Kidney glomerular epithelial cell (primary cell): ENCODE data around the gene SLU7.

Experiments
- DNase-seq: peaks from one replicate; lab custom pipeline; 2025; lab: John Stamatoyannopoulos, UW

SLU7 gene

DNA sequence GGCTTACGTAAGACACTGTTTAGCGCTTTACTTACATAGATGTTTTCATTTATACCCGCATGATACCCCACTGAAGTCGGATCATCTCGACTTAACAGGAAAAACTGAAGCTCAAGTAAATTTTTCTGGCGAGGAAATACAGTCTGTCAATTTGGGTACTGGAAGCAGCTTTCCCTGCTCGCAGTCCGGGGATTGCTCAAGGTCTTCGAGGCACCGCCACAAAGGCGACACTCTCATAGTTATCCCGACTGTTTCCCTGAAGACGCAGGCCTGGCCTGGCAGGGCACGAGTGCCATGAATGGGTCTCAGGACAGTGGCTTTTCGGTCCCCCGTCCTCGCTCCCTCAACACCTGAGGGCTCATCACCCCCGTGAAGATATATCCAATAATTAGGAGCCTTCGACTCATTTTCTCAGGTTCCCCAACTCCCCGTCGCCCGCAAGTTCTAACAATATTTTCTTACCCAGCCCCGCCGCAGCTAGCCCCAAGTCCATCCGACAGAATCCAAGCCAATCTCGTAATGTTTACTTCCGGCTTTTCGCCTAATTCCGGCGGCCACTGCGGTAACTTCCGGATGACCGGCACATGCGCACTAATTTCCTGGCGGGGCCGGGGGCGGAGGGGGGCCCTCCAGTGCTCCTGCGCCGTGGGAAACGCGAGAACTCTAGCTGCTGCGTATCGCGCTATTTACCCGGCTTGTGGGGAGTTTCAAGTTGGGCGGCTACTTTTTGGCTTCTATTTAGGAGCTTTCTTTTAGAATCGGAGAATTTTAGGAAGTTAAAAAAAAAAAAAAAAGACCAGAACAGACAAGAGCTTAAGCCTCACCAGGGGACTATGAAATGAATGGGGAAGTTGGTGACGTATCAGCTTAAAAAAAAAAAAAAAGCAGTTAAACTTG lies at the start of gene SLU7:
TSS of gene SLU7 (minus strand) at position 521 of the 897 bp plus-strand sequence. CDS start 3,787 bp downstream, outside the sequence.
- DNase-seq = peak; percentile 92

- DNase-seq = no peak
Measured at GRCh38 chr5:160468363-160468975, 49.6 kb upstream of the SLU7 start.

- DNase-seq = peak; percentile 96
Measured at GRCh38 chr5:160467555-160468362, 48.9 kb upstream of the SLU7 start.

DNA sequence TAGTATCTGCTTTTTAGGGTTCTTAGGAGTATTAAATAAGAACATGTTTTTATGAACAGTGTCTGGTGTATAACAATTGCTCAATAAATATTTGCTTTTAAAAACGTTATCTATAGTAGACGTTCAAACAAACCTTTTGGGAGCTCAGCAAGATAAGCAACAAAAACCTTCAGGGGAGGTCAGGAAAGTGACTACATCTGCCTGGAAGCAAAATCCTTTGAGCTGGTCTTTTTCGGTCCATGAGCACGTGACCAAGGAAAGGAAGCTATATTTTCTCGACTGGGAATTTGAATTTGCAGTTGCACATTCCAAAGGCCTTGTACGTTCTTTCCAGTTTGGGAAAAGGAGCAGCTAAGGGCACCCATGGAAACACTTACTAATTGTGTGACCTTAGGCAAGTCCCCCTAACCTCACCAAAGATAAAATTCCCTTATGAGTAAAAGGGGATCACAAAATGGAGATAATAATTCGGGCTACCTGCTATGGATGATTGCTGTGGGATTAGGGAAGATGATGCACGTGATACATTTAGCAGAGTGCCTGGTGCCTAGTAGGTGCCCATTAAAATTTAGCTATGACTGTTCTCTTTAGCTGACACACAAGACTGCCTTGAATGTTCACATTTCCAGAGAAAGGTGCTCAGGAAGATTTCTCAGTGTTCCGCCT lies 48.1 kb upstream of the SLU7 start:
- peak; percentile 71 for DNase-seq

- peak; percentile 13 for DNase-seq
Measured at GRCh38 chr5:160466116-160466515, 47.2 kb upstream of the SLU7 start.

DNA sequence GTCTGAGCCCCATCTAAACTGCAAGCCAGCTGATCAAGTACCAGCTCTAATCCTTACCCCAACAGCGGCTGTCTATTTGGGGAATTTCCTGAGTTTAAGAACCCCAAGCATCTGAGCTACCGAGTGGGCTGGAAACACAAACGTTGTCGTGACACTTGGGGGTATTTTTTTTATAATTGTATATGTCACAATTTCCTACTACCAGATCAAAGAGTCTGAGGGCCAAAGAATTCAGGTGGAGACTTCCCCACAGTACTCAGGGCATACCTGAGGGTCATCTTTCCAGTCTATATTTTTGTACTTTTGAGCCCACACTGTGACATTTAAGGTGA lies 45.6 kb upstream of the SLU7 start:
- DNase-seq = no peak

GRCh38 chr5:160463740-160464465 lies 45.0 kb upstream of the SLU7 start:
- peak; percentile 41 for DNase-seq

DNA sequence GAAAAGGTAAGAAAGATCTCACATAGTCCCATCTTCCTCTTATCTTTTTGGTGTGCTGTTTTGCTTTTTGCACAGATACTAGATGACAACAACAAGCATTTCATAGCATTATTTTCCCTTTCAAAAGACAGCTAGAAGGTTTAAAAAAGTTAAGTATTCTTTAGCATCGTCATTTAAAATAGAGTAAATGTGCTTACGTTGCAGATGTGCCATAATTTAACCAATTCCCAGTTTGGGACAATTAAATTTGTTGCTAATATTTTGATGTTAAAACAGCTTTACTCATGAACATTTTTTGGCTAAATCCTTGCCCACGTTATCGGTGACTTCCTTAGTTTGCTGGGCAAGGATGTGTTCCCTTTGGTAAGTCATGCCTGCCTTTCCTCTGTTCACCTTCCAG lies 44.3 kb upstream of the SLU7 start:
- DNase-seq = no peak

DNA sequence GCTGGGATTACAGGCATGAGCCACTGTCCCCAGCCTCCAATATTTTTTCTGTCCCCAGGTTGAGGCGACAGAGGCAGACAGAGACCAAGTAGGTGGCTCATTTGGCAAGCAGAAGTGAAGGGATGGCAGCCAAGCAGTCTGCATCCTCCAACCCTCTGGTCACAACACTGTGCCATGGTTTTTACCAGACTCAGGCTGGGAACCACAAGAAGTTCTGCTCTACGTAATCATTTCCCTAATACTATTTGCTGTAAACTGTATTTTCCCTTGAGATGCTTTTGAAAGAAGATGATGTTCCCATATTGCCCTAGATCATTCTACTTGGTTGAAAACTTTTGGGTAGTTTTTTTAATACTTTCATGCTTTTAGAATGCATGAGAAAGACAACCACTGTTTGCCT lies 43.3 kb upstream of the SLU7 start:
- DNase-seq = no peak

- no peak for DNase-seq
Measured at GRCh38 chr5:160461378-160461777, 42.5 kb upstream of the SLU7 start.

GRCh38 chr5:160460377-160461049 lies 41.6 kb upstream of the SLU7 start:
- peak; percentile 64 for DNase-seq

GRCh38 chr5:160458806-160459800 lies 40.2 kb upstream of the SLU7 start:
- peak; percentile 55 for DNase-seq

GRCh38 chr5:160457252-160457651 lies 38.4 kb upstream of the SLU7 start:
- no peak for DNase-seq

DNA sequence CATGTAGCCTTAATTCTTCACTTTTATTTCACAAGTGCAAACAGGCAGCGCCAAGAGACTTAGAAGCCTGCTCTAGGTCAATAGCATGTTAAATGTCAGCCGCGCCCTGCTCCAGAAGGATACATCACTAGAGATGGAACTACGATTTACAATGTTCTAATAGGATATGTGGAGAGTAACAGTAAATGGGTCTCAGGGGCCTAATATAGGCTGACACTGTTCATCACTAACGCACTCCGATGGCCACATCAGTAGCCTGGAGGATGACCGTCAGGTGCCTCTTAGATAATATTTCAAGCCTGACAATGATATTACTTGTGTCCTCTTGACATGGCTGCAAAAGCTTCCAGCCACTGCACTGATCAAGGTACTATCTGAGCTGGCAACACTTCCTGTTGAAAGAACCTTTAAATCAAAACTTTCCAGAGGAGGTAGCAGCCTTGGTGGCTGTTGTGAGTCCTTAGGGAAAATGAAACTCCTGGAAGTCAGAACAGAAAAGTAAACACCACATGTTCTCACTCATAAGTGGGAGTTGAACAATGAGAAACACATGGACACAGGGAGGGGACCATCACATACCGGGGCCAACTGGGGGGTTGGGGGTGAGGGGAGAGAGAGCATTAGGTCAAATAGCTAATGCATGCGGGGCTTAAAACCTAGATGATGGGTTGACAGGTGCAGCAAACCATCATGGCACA lies 37.7 kb upstream of the SLU7 start:
- no peak for DNase-seq

DNA sequence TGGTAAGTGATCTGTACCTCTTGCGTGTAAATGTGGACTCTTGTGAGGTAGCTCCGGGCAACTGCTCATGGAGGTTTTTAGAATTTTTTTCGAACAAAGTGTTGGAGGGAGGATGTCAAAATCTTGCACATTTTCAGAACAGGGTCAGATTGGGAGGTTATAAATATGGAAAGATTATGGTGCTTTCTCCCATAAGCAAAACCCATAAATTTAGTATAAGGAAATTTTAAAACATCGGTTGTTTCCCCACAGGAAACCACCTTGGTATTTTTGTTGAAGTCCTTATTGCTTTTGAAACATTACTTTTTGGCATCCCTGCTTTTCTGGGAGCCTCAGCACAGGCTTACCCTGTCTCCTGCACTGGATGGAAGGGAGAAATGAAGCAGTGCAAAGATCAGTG lies 36.7 kb upstream of the SLU7 start:
- no peak for DNase-seq

- DNase-seq = no peak
Measured at GRCh38 chr5:160453751-160454150, 34.9 kb upstream of the SLU7 start.

DNA sequence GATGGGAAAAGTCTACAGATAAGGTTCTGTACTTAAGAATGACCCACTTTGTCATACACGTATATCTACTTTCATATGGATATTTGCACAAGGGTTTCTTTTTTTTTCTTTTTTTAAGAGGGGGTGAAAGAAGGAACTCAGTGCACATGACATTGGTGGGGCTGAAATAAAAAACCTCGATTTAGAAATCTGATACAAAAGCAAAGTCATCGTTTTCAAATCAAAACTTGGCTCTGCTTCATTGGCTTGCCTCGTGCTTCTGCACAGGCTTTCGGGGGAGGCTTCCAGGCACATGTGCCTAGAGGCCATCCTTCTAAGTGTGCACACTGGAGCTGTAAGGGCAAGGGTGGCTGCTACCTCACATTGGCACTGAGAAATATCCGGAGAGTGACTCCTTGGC lies 33.9 kb upstream of the SLU7 start:
- no peak for DNase-seq

DNA sequence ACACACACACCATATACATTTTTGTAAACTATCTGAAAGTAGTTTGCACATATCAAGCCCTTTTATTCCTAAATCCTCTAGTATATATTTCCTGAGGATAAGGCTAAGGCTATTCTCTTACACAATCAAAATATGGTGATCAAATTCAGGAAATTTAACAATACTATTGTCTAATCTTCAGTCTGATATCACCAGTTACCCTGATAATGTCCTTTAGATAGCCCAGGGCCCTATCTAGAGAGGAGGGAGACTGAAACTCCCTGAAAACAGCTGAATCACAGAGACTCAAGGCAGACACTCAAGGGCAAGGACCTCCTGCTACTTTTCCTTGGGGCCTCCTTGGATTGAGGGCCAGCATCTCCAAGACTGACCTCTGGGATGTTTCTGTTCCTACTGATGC lies 33.2 kb upstream of the SLU7 start:
- no peak for DNase-seq

- DNase-seq = no peak
Measured at GRCh38 chr5:160451281-160451680, 32.4 kb upstream of the SLU7 start.
